Suppressor macrophage treated with lipopolysaccharide for 1 hour (primary cell): ENCODE data around the gene POMGNT2.

ENCODE experiments used
- DNase-seq, 3 donors: peaks; one replicate each; pipeline ENCODE4 v3.0.0-alpha.2; 2020 to 2022

Gene POMGNT2

GRCh38 chr3:43043071-43043766, 62.7 kb downstream of the POMGNT2 start:
- no peak for DNase-seq

GRCh38 chr3:43041517-43041916, 64.4 kb downstream of the POMGNT2 start:
- DNase-seq = no peak

GRCh38 chr3:43038010-43038409, 67.9 kb downstream of the POMGNT2 start:
- DNase-seq = no peak

GRCh38 chr3:43036621-43037423, 69.1 kb downstream of the POMGNT2 start:
- no peak for DNase-seq

- DNase-seq = no peak
These were observed 70.0 kb downstream of the POMGNT2 start for GRCh38 chr3:43035801-43036365.

- DNase-seq = no peak
These were observed 71.0 kb downstream of the POMGNT2 start for GRCh38 chr3:43034911-43035310.

GRCh38 chr3:43034200-43034599, 71.7 kb downstream of the POMGNT2 start:
- DNase-seq = no peak

GRCh38 chr3:43032646-43033628, 72.9 kb downstream of the POMGNT2 start:
- no peak for DNase-seq

- DNase-seq = no peak
These were observed 73.9 kb downstream of the POMGNT2 start for GRCh38 chr3:43031889-43032545.

- DNase-seq = peak; percentile 22 to 37 (median 34)
These were observed 74.4 kb downstream of the POMGNT2 start for GRCh38 chr3:43031485-43031884.

GRCh38 chr3:43030162-43030935, 75.5 kb downstream of the POMGNT2 start:
- DNase-seq = no peak
